ENCODE data around the gene ZBTB4.

ZBTB4 gene

DNA sequence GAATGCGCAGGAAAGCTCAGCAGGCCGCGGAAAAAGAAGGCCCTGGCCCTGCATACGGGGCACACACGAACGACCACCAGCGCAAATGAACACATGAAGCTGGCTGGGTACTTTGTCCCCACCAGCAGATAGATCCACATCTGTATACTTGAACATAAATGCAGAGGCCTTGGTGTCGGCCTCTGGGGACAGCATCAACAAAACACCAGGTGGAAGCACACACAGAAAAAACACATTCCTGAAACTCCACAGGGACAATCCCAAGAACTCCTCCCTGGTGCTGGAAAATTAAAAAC lies 606 bp upstream of the ZBTB4 start:
- DNase-seq (ENCODE audit: low read depth in 1 of 2, low spot score in 1 of 2), result no peak
- TF ChIP-seq POLR2AphosphoS5 (IDR thresholded peaks at IDR 0.05; ENCODE audit: low read depth) (no peak), SPI1 (IDR thresholded peaks at IDR 0.05; ENCODE audit: borderline replicate concordance, low read depth) (no peak), REST (IDR thresholded peaks at IDR 0.05; ENCODE audit: insufficient replicate concordance, low read depth) (no peak), CTCF (IDR thresholded peaks at IDR 0.05; ENCODE audit: insufficient read depth, low read length) (no peak), GABPA (IDR thresholded peaks at IDR 0.05; ENCODE audit: low read depth) (no peak)
- H3K4me3 ChIP-seq (replicated peaks; ENCODE audit: insufficient read depth, low read length), result no peak overlapping the region
- H3K27ac ChIP-seq (replicated peaks), result no peak overlapping the region
- no peaks in the 10 kb centered on the region for H3K27me3 ChIP-seq (ENCODE audit: insufficient read depth, poor library complexity, severe bottlenecking)

GRCh38 chr17:7478276-7479212 lies 887 bp downstream of the ZBTB4 start:
- no peaks in the 10 kb centered on the region for H3K27me3 ChIP-seq (ENCODE audit: insufficient read depth, poor library complexity, severe bottlenecking)
- no peak for DNase-seq (ENCODE audit: low read depth in 1 of 2, low spot score in 1 of 2)
- no peak overlapping the region for H3K27ac ChIP-seq (replicated peaks)
- TF ChIP-seq SPI1 (IDR thresholded peaks at IDR 0.05; ENCODE audit: borderline replicate concordance, low read depth) (no peak), CTCF (IDR thresholded peaks at IDR 0.05; ENCODE audit: insufficient read depth, low read length) (no peak), POLR2AphosphoS5 (IDR thresholded peaks at IDR 0.05; ENCODE audit: low read depth) (no peak), REST (IDR thresholded peaks at IDR 0.05; ENCODE audit: insufficient replicate concordance, low read depth) (no peak), GABPA (IDR thresholded peaks at IDR 0.05; ENCODE audit: low read depth) (no peak)
- H3K4me3 ChIP-seq (replicated peaks; ENCODE audit: insufficient read depth, low read length), result peak overlapping the region; percentile 43

GRCh38 chr17:7477392-7478275 lies 1.8 kb downstream of the ZBTB4 start:
- H3K4me3 ChIP-seq (replicated peaks; ENCODE audit: insufficient read depth, low read length), result no peak overlapping the region
- no peak overlapping the region for H3K27ac ChIP-seq (replicated peaks)
- TF ChIP-seq CTCF (IDR thresholded peaks at IDR 0.05; ENCODE audit: insufficient read depth, low read length), result no peak
- no peak for TF ChIP-seq POLR2AphosphoS5 (IDR thresholded peaks at IDR 0.05; ENCODE audit: low read depth)
- no peak for TF ChIP-seq REST (IDR thresholded peaks at IDR 0.05; ENCODE audit: insufficient replicate concordance, low read depth)
- no peak for TF ChIP-seq SPI1 (IDR thresholded peaks at IDR 0.05; ENCODE audit: borderline replicate concordance, low read depth)
- TF ChIP-seq GABPA (IDR thresholded peaks at IDR 0.05; ENCODE audit: low read depth), result no peak
- no peak for DNase-seq (ENCODE audit: low read depth in 1 of 2, low spot score in 1 of 2)
- no peaks in the 10 kb centered on the region for H3K27me3 ChIP-seq (ENCODE audit: insufficient read depth, poor library complexity, severe bottlenecking)

All from HL-60 (cell line).